NT2/D1 (cell line): Measurements from ENCODE around the gene CAMK4.

ENCODE experiments used
- SUZ12 ChIP-seq: IDR thresholded peaks from 2 replicates; pipeline ENCODE4 v1.6.1; 2011; ENCODE audit not compliant: insufficient read length, insufficient read depth; ENCODE audit errors: extremely low read depth
- YY1 ChIP-seq: IDR thresholded peaks from 2 replicates; pipeline ENCODE4 v1.6.1; 2011; ENCODE audit not compliant: insufficient read length, insufficient read depth
- ZNF274 ChIP-seq: IDR thresholded peaks from 2 replicates; pipeline ENCODE4 v1.6.1; 2011; ENCODE audit warnings: mild to moderate bottlenecking, low read depth, low read length

DNA sequence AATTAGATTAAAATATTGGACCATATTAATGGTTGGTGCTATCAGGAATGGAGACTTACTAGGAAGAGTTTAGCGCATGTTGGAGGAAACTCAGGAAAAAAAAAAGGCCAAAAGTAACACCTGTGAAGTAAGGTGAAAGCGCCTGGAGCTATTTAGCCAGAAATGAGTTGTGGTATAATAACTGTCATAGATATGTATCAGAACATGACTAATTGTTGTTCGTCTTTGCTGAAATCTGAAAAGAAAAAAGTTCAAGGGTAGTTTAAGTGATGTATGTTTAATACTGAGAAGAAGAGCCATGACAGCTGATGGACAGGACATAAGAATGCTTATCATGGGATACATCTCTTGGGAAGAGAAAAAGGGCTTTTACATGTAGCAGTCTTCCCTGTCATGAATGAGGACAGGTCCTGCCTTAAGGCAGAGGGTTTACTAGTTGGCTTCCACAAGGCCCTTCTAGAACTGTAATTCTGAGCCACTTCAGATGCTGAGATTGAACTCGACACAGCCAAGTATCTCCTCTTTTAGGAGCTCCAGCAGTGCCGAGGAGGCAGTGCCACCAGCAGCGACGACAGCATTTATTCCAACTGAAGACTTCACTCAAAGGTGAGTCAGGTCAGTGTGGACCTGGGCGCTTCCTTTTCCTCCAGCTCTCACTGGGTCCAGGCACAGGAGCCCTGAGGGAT, 940 bp upstream of the CAMK4 start:
- TF ChIP-seq YY1, result no peak
- TF ChIP-seq SUZ12, result no peak
- TF ChIP-seq ZNF274, result no peak
